NCI-H1436 (cell line): ENCODE measurements around the gene C2orf49.
A peak's percentile ranks its signal among the peaks of the same experiment; 100 is the strongest.

Experiments
- DNase-seq: peaks from one replicate; lab custom pipeline; 2025; lab: John Stamatoyannopoulos, UW

Gene C2orf49

DNA sequence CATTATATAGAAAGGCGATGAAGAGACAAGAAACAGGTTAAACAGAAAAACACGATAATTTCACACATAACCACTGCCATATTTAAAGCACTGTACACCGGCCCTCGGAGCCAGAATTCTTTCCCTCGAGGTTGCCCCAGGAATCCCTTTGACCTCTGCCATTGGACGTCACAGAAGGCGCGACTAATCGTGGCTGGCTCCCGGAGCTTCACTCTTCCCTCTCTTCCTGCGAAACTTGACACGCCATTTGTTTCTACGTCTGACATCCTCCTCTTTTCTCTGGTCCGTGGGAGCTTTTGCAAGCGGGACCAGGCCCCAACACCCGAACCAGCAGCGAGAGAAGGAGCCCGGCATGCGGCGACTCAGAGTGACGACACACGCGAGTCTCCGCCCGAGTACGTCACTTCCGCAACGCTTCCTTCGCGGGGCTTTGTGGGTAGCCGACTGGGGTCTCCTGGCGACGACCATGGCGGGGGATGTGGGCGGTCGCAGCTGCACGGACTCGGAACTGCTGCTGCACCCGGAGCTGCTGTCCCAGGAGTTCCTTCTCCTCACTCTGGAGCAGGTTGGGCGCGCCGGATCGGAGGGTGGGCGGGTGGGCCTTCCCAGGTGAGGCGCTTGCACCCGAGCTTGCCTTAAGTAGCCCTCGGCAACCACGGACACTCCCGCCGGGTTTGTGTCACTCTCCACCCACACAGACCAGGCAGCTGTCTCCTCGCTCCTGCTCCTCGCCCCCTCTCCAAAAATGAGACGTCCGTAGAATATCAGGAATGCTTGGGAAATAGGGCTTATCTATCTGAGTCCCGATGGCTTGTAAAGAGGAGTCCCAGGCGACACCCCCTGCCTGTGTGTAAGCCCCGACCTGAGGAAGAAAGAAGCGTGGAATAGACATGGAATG, at the start of gene C2orf49:
TSS of gene C2orf49 (plus strand) at position 419 of the 898 bp plus-strand sequence. CDS start at position 467, 48 bp downstream.
- DNase-seq: peak; percentile 88

DNA sequence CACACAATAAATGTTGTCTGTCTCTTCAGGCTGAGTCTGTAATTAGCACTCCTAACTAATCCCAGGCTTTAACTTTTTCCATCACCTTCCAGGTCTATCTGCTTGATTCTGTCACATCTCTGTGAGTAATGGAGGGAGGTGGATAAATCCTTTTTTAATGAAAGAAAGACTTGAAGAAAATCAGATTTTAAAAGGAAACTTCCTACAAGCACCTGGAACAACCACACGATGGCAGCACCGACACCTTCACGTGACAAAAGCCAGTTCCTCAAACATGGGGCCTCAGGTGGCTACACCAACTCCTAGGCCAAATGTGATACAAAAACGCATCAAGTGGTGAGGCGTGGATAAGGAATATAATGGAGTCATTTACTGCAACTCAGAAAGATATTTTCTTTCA, 49.6 kb upstream of the C2orf49 start:
- no peak for DNase-seq

DNA sequence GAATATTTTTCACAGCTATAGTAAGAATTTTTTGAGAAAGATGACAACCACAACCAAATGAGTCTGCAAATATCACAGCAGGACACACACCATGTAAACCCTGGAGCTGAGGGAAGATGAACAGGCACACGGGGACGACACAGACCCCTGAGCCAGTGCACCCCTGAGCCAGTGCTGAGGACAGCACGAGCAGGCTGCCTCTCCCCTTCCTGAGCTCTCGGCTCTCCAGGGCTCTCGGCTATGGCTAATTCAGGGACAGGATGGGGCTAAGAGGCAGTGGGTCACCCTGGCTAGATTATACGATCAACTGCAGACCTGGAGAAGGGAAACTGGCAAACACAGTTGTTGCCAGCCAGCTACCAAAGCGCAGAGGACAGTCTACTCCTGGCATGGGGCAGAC, 49.2 kb upstream of the C2orf49 start:
- no peak for DNase-seq

DNA sequence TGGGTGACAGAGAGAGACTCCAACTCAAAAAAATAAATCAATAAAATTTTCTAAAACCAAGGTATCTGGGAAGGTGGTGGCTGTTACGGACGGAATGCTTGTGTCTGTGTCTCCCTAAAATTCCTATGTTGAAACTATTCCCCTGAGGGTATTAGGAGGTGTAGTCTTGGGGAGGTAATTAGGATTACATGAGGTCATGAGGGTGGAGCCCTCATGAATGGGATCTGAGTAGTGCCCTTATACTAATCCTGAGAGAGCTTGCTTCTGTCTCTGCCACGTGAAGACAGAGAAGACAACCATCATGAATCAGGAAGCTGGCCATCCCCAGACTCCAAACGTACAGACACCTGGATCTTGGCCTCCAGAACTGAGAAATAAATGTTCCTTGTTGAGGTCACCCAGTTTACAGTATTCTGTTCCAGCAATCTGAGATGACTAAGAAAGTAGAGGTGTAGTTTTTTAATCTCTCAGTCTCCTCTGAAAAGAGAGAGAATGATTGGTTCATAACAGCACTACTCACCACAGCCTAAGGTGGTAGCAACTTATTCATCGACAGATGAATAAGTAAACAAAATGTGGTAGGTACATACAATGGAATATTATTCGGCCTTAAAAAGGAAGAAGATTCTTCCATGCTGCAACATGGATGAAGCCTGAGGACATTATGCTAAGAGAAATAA, 46.2 kb upstream of the C2orf49 start:
- no peak for DNase-seq

DNA sequence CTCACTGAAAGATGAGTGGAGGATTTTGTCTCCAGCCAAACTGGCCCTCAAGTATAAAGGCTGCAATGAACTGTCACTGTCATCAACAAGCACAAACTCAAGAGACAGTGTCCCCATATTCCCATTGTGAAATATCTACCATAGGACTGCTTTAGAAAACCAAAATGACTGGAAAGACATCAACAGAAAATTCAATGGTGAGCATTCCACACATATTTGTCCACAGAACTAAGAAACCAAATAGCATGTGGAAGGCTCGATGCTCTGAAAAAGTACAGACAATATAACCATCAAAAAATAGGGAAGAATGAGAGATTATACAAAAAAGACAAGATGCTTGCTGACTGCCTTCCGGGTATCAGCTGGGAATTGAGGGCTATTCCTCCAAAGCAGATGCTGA, 45.4 kb upstream of the C2orf49 start:
- DNase-seq: no peak

DNA sequence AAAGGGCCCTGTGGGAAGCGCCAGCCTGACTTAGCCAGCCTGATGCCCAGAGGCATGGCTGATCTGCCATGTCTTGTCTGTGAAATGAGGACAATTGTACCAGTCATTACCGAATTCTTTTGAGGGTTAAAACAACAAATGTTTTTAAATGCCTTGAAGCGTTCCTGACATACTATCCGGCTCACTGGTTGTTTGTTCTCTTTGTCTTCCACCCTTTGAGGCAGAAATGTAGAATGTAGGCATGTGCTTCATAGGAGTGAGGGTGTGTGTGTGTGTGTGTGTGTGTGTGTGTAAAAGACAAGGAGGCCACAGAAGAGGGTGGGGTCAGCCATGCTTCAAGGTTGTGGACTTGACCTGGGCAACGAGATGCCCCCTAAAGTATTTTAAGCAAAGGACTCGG, 43.3 kb upstream of the C2orf49 start:
- no peak for DNase-seq

DNA sequence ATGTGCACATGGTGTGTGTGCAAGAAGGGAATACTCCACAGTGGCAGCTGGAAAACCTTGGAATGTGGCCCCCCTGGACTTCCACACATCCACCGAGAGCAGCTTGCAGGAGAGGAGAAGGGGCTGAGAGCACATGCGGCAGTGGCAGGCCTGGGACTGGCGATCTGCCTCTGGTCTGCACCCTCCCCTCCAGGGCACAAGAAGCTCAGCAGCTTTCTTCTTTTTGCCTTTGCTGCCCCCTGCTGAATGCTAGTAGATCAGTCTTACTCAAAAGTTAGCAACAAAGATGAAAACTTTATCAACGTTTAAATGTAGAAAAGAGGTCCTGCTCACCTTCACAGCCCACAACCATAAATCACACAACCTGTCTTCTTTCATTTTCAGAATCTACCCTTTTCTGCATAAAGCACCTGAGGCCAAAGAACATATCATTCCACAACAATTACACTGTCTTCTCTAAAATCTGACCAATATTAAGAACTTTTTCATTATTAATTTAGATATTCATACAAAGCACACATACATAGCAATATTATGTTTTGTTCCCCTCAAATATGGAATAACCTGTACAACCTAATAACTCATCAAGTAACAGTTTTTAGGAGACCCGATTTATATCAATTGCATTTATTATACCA, 42.4 kb upstream of the C2orf49 start:
- DNase-seq: no peak

DNA sequence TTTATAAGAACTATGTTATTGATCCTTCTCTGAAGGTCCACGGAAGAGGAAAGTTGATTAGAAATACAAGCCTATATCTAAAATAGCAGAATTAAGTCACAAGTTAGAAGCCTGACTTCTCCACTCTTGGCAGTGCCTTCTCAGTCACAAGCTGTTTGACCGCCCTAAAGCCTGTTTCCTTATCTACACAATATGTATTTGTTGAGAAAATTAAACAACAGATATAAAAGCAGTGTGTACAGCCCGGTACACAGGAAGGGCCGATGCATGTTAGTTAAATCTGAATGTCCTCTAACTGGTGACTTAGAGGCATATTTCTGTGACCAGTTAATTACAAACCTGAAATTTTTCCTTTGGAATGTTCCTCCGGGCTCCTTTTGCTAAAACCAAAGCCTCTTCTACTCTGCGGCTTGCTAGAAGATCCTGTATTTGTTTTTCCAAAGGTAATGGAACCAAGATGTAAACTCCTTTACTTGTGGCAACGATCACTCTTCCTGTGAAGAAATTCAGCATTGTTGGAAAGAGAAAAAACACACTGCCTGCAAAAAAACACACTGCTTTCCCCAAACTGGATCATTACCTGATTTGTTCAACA, 41.2 kb upstream of the C2orf49 start:
- DNase-seq: no peak

DNA sequence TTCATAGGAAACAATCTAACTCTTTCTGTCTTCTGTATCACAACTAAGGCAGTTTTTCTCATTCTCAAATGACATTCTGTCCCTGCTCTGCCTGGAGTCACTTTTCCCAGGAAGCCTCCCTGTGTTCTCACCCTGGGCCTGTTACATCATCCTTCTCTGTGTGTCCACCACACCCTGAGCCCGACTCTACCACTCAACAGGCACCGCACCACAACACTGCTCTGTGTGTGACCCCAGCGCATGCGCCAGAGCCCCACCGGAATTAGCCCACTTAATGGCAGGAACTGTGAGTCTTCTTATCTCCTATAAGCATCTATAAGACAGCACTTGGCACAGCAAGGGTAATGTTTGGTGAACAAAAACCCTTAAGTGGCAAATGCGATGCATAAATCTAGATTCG, 40.1 kb upstream of the C2orf49 start:
- DNase-seq: no peak

DNA sequence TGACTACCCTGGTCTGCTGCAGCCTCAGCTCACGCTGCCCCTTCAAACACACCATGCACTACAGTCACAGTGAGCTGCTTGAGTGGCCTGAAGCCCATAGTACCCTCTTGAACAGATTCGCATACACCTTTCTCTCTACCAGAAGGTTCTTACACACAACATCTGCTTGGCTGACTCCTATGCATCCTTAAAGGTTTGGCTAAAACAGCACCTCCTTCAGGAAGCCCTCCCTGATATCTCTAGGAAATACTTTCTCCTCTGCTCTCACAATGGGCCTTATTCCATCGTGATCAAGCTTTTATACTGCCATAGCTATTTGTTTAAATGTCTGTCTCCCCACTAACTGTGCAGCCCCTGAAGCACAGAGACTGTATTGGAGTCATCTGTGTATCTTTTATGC, 39.3 kb upstream of the C2orf49 start:
- no peak for DNase-seq

DNA sequence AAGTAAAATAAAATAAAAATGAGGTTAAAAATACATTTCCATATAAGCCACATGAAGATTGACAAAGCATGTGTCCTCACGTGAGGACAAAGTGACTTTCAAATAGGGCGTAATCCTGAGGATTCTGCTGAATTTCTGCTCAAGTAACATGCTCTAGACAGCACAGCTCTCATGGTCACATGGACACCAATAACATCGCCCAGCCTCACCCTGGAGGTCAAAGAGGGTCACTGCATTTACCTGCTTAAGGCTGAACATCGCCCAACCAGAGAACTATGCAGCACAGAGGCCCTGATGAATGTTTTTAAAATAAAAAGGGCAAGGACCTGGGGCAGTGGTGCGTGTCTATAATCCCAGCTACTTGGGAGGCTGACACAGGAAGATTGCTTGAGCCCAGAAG, 38.0 kb upstream of the C2orf49 start:
- DNase-seq: no peak

DNA sequence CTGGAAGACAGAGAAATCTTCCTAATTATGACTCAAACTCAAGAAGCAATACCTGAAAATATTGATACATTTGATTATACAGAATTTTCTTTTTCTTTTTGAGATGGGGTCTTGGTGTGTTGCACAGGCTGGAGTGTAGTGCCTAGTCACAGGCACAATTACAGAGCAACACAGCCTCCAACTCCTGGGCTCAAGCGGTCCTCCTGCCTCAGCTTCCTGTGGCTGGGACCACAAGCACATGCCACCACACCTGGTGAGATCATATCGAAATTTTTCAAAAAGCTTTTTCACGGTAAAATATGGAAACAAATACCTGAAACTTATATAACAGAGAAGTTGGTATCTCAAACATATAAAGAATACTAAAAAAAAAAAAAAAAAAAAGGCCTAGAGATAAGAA, 35.7 kb upstream of the C2orf49 start:
- DNase-seq: no peak

DNA sequence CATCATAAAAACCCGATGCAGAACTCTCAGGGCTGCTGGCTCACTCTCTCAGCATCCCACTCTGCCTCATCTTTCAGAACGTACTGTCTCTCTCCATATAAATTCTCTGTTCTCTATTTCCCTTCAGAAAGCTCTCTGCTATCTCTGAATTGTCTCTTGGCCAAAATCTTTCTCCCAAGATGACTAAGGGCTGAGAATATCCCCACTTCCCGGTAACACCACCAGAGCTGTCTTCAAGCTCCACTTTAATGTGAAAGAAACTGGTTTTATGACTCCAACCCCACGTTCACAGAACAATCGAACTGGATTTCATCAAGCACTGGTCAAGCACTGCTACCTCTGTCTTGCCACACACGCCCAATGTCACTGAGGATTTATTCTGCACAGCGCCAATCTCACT, 30.2 kb upstream of the C2orf49 start:
- no peak for DNase-seq

DNA sequence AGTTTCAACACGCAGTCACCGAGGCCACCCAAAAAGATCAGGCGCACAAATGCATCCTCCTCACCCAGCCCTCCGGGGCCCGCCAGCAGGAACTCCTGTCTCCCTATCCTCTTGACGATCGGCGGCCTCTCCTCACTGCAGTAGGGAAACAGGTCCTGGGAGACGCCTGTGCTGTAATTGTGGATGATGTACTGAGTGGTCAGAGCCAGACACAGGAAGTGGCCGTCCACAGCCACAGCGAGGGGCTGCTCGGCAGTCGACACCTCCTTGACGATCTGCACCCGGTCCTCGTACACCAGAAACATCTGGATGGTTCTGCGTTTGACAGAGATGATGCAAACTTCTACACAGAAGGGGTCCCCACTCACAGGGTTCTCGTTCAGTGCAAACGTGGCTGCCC, 29.8 kb upstream of the C2orf49 start:
- no peak for DNase-seq

DNA sequence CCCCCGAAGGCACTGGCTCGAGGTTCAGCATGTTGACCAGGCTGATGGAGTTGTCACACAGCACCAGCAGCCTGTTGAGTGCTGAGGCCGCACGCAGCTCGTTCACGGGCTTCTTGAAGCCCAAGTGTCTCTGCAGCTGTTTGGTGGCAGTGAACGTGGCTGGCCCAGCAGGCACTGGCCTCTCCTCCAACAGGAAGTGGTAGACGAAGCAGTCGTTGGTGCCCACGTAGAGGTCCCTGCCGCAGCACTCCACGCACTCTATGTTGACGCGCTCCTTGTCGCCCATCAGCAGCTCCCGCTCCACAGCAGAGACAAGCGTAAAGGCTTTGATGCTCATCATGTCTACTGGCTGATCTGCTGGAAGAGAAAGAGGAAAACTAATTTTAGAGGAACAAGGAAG, 29.4 kb upstream of the C2orf49 start:
- no peak for DNase-seq

DNA sequence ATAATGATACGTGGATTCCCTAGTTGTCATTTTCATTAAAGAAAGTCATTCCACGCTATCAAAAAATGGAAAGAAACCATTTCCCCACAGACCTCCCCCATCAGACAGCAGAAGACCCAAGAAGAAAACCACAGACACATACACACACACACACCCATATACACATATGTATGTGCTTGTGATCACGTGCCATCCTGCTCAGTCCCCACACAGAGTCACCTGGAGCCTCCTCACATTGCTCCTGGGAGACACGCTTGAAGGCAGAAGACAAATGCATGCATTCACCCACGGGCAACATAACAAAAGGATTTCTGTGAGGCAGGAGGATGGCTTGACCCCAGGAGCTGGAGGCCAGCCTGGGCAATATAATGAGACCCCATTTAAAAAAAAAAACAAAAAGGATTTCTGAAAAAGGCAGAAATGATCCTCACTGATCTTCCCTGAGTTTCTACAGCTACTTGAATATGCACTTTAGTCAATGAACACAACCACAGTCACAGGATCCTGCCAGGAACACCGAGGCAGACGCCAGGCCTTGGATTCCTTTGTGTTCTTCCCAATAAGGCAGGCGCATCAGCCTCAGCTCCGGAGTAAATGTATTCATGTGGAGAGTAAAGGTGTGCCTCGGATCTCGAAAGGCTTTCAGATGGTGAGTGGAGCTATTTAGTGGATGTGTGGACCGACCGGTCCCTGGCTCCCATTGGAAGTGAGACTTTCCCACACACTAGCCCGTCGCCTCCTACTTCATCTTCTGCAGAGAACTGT, 28.8 kb upstream of the C2orf49 start:
- no peak for DNase-seq

DNA sequence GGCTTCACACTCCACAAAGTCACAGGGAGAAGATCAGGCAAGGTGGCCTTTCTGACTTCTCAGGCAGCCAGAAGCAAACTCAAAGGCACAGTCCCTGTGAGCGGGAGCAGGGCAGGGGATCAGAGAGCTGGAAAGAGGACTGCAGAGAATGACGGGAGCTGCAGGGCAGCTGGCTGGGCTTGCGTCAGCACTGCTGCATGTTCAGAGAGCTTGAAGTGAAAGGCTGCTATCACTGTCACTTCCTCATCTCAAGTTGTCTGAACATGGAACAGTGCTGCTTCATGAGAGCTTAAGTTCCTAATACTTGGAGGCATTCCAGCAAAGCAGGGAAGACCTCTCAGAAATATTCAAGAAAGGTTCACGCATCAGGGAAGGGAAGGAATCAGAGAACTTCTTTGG, 28.2 kb upstream of the C2orf49 start:
- no peak for DNase-seq

DNA sequence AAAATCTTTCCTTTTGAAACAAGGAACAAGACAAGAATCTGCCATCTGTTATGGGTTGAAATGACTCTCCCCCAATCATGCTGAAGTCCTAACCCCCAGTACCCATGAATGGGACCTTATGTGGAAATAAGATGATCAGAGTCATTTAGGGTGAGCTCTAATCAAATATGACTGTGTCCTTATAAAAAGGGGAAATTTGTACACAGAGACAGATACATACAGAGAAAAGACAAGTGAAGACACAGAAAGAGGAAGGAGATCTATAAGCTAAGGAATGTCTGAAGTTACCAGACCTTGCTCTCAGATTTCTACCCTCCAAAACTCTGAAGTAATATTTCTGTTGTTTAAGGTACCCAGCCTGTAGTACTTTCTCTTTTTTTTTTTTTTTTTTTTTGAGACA, 23.5 kb upstream of the C2orf49 start:
- no peak for DNase-seq

DNA sequence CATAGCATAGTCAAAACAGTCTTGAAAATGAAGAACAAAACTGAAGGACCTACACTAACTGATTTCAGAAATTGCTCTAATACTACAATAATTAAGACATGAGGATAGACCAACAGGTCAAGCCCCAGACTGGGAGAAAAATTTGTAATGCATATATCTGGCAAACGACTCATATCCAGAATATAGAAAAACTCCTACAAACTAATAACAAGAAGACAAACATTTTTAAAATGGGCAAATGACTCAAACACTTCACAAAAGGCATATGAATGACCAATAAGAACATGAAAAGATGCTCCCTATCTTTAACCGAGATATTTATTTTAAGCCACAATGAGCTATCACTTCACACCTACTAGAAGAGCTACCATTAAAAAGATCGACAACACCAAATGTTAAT, 22.0 kb upstream of the C2orf49 start:
- DNase-seq: no peak

DNA sequence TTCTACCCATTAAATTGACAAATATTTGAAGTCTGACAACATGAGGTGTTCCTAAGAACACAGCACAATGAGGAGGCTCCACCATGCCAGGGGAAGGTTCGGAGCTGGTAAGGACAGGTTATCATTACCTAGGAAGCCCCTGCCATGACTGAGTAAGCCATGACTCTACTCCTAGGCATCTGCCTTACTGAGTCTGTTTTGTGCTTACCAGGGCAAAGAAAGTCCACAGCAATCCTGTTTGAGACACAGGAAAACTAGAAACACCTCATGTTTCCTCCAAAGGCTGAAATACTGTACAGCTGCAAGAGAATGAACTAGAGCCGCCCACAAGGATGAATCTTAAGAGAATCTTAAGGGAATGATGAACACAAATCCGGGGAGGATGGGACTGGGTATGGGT, 19.4 kb upstream of the C2orf49 start:
- DNase-seq: no peak

DNA sequence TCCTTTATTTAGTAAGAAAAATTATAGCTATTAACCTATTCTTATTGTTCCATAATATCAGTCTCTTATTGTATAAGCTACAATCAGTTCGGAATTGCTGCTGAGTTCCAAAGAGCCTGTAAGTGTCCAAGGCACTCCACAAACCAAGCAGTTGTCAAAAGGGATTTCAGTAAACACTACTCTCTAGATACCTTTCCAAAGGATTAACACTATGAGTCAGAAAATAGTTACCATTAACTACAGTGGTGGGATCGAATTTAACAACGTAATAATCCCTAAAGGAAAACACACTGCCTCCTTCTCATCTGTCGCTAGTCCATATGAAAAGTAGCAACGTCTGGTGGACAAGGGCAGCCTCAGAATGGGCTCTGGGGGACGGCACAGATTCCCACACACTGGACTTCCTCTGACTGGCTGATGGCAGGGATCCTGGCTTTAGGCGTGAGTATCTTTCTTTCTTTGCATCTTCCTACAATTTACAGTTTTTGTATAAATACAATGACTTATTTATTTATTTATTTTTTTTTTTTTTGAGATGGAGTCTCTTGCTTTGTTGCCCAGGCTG, 16.6 kb upstream of the C2orf49 start:
- no peak for DNase-seq
